Prostate gland (tissue), 2 donors: ENCODE data around the gene AFMID.

ENCODE experiments used
- CTCF ChIP-seq, 4 experiments: fragments of 200-600 bp in 2 of 4; fragments of 450-650 bp in 2 of 4; sonication (generic) in 2 of 4; IDR thresholded peaks; 1 replicate in 3 of 4; 2 replicates in 1 of 4; pipeline ENCODE4 v1.5.1; 2016 to 2019; ENCODE audit warnings: antibody characterized with exemption in 4 of 4, mild to moderate bottlenecking in 2 of 4, moderate library complexity in 2 of 4
- POLR2A ChIP-seq: fragments of 450-650 bp; IDR thresholded peaks from one replicate; pipeline ENCODE4 v1.6.1; 2016; ENCODE audit warnings: antibody characterized with exemption, mild to moderate bottlenecking
- POLR2AphosphoS5 ChIP-seq: sonication (generic); formaldehyde crosslinking; IDR thresholded peaks from one replicate; pipeline ENCODE4 v1.6.1; 2017; ENCODE audit warnings: antibody characterized with exemption

- no peak for TF ChIP-seq POLR2AphosphoS5
- TF ChIP-seq POLR2A: no peak
- TF ChIP-seq CTCF (IDR thresholded peaks at IDR 0.05): no peak
Measured at GRCh38 chr17:78242024-78242742, 55.0 kb downstream of the AFMID start.
